WTC11 (cell line): Measurements from ENCODE around the gene PDE4B.

Experiments
- FOXP1 ChIP-seq: sonication (generic); formaldehyde crosslinking; IDR thresholded peaks from 2 replicates; pipeline ENCODE4 v1.8.0; 2022; ENCODE audit warnings: missing genetic modification reagents, mild to moderate bottlenecking, moderate library complexity, borderline replicate concordance
- NR1H2 ChIP-seq: sonication (generic); formaldehyde crosslinking; IDR thresholded peaks from 2 replicates; pipeline ENCODE4 v1.9.0; 2021; ENCODE audit warnings: mild to moderate bottlenecking, moderate library complexity, missing genetic modification reagents
- TF ChIP-seq, protein P1 (sequence below): fragments of 250-450 bp; sonication (Bioruptor Pico); IDR thresholded peaks from 2 replicates; pipeline ENCODE4 v2.1.2; 2022; ENCODE audit warnings: mild to moderate bottlenecking, moderate library complexity
- TF ChIP-seq, protein P2 (sequence below): fragments of 200-600 bp; IDR thresholded peaks from 2 replicates; pipeline ENCODE4 v1.8.0; 2022; ENCODE audit warnings: antibody characterized with exemption

DNA sequence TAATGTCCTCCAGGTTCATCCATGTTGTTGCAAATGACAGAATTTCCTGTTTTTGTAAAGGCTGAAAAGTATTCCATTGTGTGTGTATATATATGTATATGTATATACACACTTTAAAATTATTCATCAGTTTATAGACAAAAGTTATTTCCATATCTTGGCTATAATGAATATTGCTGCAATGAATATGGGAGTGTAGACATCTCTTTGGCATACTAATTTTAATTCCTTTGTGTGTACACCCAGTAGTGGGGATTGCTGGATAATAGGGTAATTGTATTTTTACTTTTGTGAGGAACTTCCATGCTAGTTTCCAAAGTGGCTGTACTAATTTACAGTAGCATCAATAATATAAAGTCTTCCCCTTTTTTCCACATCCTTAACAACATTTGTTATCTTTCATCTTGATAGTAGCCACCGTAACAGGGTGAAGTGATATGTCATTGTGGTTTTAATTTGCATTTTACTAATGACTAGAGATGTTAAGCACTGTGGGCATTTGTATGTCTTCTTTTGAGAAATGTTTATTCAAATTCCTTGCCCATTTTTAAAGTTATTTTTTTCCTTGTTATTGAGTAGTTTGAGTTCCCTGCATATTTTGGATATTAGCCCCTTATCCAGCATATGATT is 243.0 kb downstream of the PDE4B start:
- TF ChIP-seq, protein P1, sequence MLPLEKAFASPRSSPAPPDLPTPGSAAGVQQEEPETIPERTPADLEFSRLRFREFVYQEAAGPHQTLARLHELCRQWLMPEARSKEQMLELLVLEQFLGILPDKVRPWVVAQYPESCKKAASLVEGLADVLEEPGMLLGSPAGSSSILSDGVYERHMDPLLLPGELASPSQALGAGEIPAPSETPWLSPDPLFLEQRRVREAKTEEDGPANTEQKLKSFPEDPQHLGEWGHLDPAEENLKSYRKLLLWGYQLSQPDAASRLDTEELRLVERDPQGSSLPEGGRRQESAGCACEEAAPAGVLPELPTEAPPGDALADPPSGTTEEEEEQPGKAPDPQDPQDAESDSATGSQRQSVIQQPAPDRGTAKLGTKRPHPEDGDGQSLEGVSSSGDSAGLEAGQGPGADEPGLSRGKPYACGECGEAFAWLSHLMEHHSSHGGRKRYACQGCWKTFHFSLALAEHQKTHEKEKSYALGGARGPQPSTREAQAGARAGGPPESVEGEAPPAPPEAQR (CRISPR knock-in tag) = no peak
- no peak for TF ChIP-seq NR1H2 (CRISPR knock-in tag)
- no peak for TF ChIP-seq FOXP1 (CRISPR knock-in tag)
- TF ChIP-seq, protein P2, sequence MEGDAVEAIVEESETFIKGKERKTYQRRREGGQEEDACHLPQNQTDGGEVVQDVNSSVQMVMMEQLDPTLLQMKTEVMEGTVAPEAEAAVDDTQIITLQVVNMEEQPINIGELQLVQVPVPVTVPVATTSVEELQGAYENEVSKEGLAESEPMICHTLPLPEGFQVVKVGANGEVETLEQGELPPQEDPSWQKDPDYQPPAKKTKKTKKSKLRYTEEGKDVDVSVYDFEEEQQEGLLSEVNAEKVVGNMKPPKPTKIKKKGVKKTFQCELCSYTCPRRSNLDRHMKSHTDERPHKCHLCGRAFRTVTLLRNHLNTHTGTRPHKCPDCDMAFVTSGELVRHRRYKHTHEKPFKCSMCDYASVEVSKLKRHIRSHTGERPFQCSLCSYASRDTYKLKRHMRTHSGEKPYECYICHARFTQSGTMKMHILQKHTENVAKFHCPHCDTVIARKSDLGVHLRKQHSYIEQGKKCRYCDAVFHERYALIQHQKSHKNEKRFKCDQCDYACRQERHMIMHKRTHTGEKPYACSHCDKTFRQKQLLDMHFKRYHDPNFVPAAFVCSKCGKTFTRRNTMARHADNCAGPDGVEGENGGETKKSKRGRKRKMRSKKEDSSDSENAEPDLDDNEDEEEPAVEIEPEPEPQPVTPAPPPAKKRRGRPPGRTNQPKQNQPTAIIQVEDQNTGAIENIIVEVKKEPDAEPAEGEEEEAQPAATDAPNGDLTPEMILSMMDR = no peak
